Kidney epithelial cell (primary cell): Measurements from ENCODE around the gene KCNJ13. TPM values are rescaled to one million over a fixed set of nuclear protein-coding genes. Genes with fewer than 3 reads are reported as not detected.

Source experiments
- DNase-seq: peaks from one replicate; pipeline ENCODE4 v3.0.0-alpha.2; 2010; ENCODE audit warnings: low read depth
- H3K27me3 ChIP-seq: 2 replicates; pipeline ENCODE4 v1.6.0; 2011; ENCODE audit warnings: low read length; ENCODE audit not compliant: control insufficient read depth, insufficient read depth
- H3K36me3 ChIP-seq: 2 replicates; pipeline ENCODE4 v1.5.1; 2011; ENCODE audit warnings: low read length; ENCODE audit not compliant: control insufficient read depth, insufficient read depth
- H3K4me3 ChIP-seq: 2 replicates; pipeline ENCODE4 v1.5.1; 2011; ENCODE audit warnings: low read depth, mild to moderate bottlenecking, control low read depth, low read length
- CTCF ChIP-seq: IDR thresholded peaks from 2 replicates; pipeline ENCODE4 v1.5.1; 2011; ENCODE audit warnings: mild to moderate bottlenecking, moderate library complexity, low read length, control low read depth, inconsistent platforms; ENCODE audit not compliant: insufficient read depth, poor library complexity, severe bottlenecking
- total RNA-seq: library from RNA; depleted of rRNA; stranded (reverse); fragments of >200 nt; gene quantifications from 2 replicates; pipeline ENCODE4 v1.2.3, GENCODE V29; 2015

Gene KCNJ13
- not detected in 2 replicates for total RNA-seq

- H3K27me3 ChIP-seq: no peaks in the 10 kb centered on the region
- no peak for DNase-seq
- no peaks in the 10 kb centered on the region for H3K36me3 ChIP-seq
- no peak within 1 kb of the TSS for H3K4me3 ChIP-seq
- TF ChIP-seq CTCF: no peak
Measured at GRCh38 chr2:232776435-232776834, at the start of gene KCNJ13. TSS of gene KCNJ13 (minus strand) at chr2:232776565. CDS start at chr2:232771362, 5,203 bp downstream.

GRCh38 chr2:232817756-232818155, 41.4 kb upstream of the KCNJ13 start:
- H3K27me3 ChIP-seq: no peaks in the 10 kb centered on the region
- peaks cover 2% of the 10 kb centered on the region for H3K36me3 ChIP-seq
- DNase-seq: no peak
- no peak overlapping the region for H3K4me3 ChIP-seq
- no peak for TF ChIP-seq CTCF

- TF ChIP-seq CTCF: no peak
- Histone ChIP-seq H3K27me3 (no peaks in the 10 kb centered on the region), H3K4me3 (no peak overlapping the region), H3K36me3 (peaks cover 2% of the 10 kb centered on the region)
- DNase-seq: no peak
Measured at GRCh38 chr2:232816657-232817056, 40.3 kb upstream of the KCNJ13 start.

GRCh38 chr2:232815569-232815968, 39.2 kb upstream of the KCNJ13 start:
- no peak overlapping the region for H3K4me3 ChIP-seq
- TF ChIP-seq CTCF: no peak
- peaks cover 2% of the 10 kb centered on the region for H3K36me3 ChIP-seq
- no peak for DNase-seq
- H3K27me3 ChIP-seq: no peaks in the 10 kb centered on the region

GRCh38 chr2:232810444-232810843, 34.1 kb upstream of the KCNJ13 start:
- no peak for DNase-seq
- H3K36me3 ChIP-seq: peaks cover 2% of the 10 kb centered on the region
- no peaks in the 10 kb centered on the region for H3K27me3 ChIP-seq
- H3K4me3 ChIP-seq: no peak overlapping the region
- no peak for TF ChIP-seq CTCF

GRCh38 chr2:232809349-232810124, 33.2 kb upstream of the KCNJ13 start:
- no peak overlapping the region for H3K4me3 ChIP-seq
- no peaks in the 10 kb centered on the region for H3K27me3 ChIP-seq
- no peak for TF ChIP-seq CTCF
- H3K36me3 ChIP-seq: no peaks in the 10 kb centered on the region
- no peak for DNase-seq
